ENCODE data around the gene HDAC5.
A peak's percentile ranks its signal among the peaks of the same experiment; 100 is the strongest.
"Not testable (repeated sequence)": the region's sequence is repeated elsewhere in the genome, so short reads cannot be mapped to it uniquely, and the experiment has no call there.

Gene HDAC5

GRCh38 chr17:44132275-44132821, 8.9 kb upstream of the HDAC5 start:
- Histone ChIP-seq H3K27ac (ENCODE audit: insufficient read depth, low read depth, low read length, poor library complexity, severe bottlenecking) (no peak overlapping the region), H3K4me3 (ENCODE audit: insufficient read depth, low read depth, low read length) (no peak overlapping the region), H3K36me3 (ENCODE audit: control insufficient read depth, insufficient read depth, low read length) (no peaks in the 10 kb centered on the region), H3K4me1 (ENCODE audit: control insufficient read depth, insufficient read depth, low read length) (no peaks in the 10 kb centered on the region), H3K27me3 (ENCODE audit: control insufficient read depth, insufficient read depth, low read length, poor library complexity, severe bottlenecking) (no peaks in the 10 kb centered on the region), H3K9me3 (ENCODE audit: control insufficient read depth, low read length) (no peaks in the 10 kb centered on the region)

DNA sequence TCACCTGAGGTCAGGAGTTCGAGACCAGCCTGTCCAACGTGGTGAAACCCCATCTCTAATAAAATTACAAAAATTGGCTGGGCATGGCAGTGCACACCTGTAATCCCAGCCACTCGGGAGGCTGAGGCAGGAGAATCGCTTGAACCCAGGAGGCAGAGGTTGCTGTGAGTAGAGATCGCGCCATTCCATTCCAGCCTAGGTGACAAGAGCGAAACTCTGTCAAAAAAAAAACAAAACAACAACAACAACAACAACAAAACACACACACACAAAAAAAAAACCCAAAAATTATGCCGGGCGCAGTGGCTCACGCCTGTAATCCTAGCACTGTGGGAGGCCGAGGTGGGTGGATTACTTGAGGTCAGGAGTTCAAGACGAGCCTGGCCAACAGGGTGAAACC, 7.9 kb upstream of the HDAC5 start:
- whole genome bisulfite sequencing, 2 experiments: 84 to 92% methylated on average over 12 of the region's 12 CpGs
- not testable (repeated sequence) for H3K27ac ChIP-seq (ENCODE audit: insufficient read depth, low read depth, low read length, poor library complexity, severe bottlenecking); H3K9me3 ChIP-seq (ENCODE audit: control insufficient read depth, low read length); H3K27me3 ChIP-seq (ENCODE audit: control insufficient read depth, insufficient read depth, low read length, poor library complexity, severe bottlenecking); H3K36me3 ChIP-seq (ENCODE audit: control insufficient read depth, insufficient read depth, low read length); H3K4me1 ChIP-seq (ENCODE audit: control insufficient read depth, insufficient read depth, low read length); H3K4me3 ChIP-seq (ENCODE audit: insufficient read depth, low read depth, low read length)

- Histone ChIP-seq H3K4me3 (ENCODE audit: insufficient read depth, low read depth, low read length) (no peak overlapping the region), H3K9me3 (ENCODE audit: control insufficient read depth, low read length) (no peaks in the 10 kb centered on the region), H3K4me1 (ENCODE audit: control insufficient read depth, insufficient read depth, low read length) (no peaks in the 10 kb centered on the region), H3K36me3 (ENCODE audit: control insufficient read depth, insufficient read depth, low read length) (no peaks in the 10 kb centered on the region), H3K27ac (ENCODE audit: insufficient read depth, low read depth, low read length, poor library complexity, severe bottlenecking) (no peak overlapping the region), H3K27me3 (ENCODE audit: control insufficient read depth, insufficient read depth, low read length, poor library complexity, severe bottlenecking) (no peaks in the 10 kb centered on the region)
- 94 to 95% methylated on average over 5 of the region's 5 CpGs for WGBS, 2 experiments
These were observed 7.4 kb upstream of the HDAC5 start for GRCh38 chr17:44130693-44131349.

DNA sequence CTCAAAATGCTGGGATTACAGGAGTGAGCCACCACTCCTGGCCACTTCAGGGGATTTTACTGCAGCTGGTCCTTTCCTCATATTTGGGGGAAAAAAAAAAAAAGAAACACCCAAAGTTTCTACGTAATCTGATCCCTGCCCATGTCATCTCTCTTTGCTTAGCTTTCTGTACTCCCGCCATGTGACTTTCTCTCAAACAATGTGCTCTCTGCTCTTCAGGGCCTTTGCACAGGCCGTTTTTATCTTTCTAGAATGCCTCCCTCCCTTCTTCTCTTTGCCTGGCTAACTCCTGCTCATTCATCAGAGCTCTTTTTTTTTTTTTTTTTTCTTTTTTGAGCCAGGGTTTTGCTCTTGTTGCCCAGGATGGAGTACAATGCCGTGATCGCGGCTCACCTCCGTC, 4.9 kb upstream of the HDAC5 start:
- no peaks in the 10 kb centered on the region for H3K36me3 ChIP-seq (ENCODE audit: control insufficient read depth, insufficient read depth, low read length)
- no peaks in the 10 kb centered on the region for H3K27me3 ChIP-seq (ENCODE audit: control insufficient read depth, insufficient read depth, low read length, poor library complexity, severe bottlenecking)
- no peak overlapping the region for H3K4me3 ChIP-seq (ENCODE audit: insufficient read depth, low read depth, low read length)
- H3K9me3 ChIP-seq (ENCODE audit: control insufficient read depth, low read length): no peaks in the 10 kb centered on the region
- no peak overlapping the region for H3K27ac ChIP-seq (ENCODE audit: insufficient read depth, low read depth, low read length, poor library complexity, severe bottlenecking)
- no peaks in the 10 kb centered on the region for H3K4me1 ChIP-seq (ENCODE audit: control insufficient read depth, insufficient read depth, low read length)
- WGBS, 2 experiments: 94 to 96% methylated on average over 7 of the region's 7 CpGs

- H3K27me3 ChIP-seq (ENCODE audit: control insufficient read depth, insufficient read depth, low read length, poor library complexity, severe bottlenecking): no peaks in the 10 kb centered on the region
- H3K36me3 ChIP-seq (ENCODE audit: control insufficient read depth, insufficient read depth, low read length): no peaks in the 10 kb centered on the region
- H3K4me3 ChIP-seq (ENCODE audit: insufficient read depth, low read depth, low read length): peak overlapping the region; percentile 77
- H3K27ac ChIP-seq (ENCODE audit: insufficient read depth, low read depth, low read length, poor library complexity, severe bottlenecking): peak overlapping the region; percentile 44
- peaks cover 19% of the 10 kb centered on the region for H3K4me1 ChIP-seq (ENCODE audit: control insufficient read depth, insufficient read depth, low read length)
- H3K9me3 ChIP-seq (ENCODE audit: control insufficient read depth, low read length): no peaks in the 10 kb centered on the region
- 20% methylated on average over 7 of the region's 8 CpGs for WGBS, 2 experiments
These were observed 637 bp upstream of the HDAC5 start for GRCh38 chr17:44124118-44124438.

DNA sequence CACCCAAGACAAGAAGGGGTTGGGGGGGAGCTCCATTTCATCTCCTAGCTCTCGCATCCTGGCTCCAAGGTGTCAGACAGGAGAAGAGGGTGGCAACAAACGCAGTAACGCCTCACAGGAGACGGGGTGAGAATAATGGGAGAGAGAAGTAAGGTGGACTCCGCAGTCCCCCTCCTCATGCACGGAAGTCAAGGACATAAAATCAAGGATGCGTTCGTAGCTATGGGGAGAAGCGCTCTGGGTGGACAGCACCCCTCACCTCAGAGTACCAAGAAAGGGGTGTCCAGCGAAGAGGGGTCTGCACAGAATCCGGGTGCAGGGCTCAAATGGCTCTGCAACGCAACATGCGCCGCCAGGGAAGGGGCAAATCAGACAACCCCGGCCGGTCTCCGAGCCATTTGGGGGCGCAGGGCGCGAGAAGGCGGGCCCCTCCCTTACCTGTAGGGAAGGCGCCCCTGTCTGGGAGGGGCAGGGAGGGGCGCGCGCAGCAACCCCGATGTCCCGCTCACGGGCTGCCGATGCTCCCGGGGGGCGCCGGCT, 555 bp downstream of the HDAC5 start:
- Histone ChIP-seq H3K27me3 (ENCODE audit: control insufficient read depth, insufficient read depth, low read length, poor library complexity, severe bottlenecking) (no peaks in the 10 kb centered on the region), H3K4me1 (ENCODE audit: control insufficient read depth, insufficient read depth, low read length) (peaks cover 31% of the 10 kb centered on the region), H3K27ac (ENCODE audit: insufficient read depth, low read depth, low read length, poor library complexity, severe bottlenecking) (peak overlapping the region; percentile 33)

GRCh38 chr17:44121997-44122815, 1.2 kb downstream of the HDAC5 start:
- 56 to 60% methylated on average over 1 of the region's 1 CpG for WGBS, 2 experiments
- H3K9me3 ChIP-seq (ENCODE audit: control insufficient read depth, low read length): no peaks in the 10 kb centered on the region
- no peak overlapping the region for H3K27ac ChIP-seq (ENCODE audit: insufficient read depth, low read depth, low read length, poor library complexity, severe bottlenecking)
- H3K4me3 ChIP-seq (ENCODE audit: insufficient read depth, low read depth, low read length): peak overlapping the region; percentile 77
- no peaks in the 10 kb centered on the region for H3K36me3 ChIP-seq (ENCODE audit: control insufficient read depth, insufficient read depth, low read length)
- no peaks in the 10 kb centered on the region for H3K27me3 ChIP-seq (ENCODE audit: control insufficient read depth, insufficient read depth, low read length, poor library complexity, severe bottlenecking)
- peaks cover 31% of the 10 kb centered on the region for H3K4me1 ChIP-seq (ENCODE audit: control insufficient read depth, insufficient read depth, low read length)

More for the DNA sequence above, 555 bp downstream of the HDAC5 start:
- WGBS, 2 experiments: 2% methylated on average over 32 of the region's 32 CpGs
- Histone ChIP-seq H3K36me3 (ENCODE audit: control insufficient read depth, insufficient read depth, low read length) (no peaks in the 10 kb centered on the region), H3K9me3 (ENCODE audit: control insufficient read depth, low read length) (no peaks in the 10 kb centered on the region), H3K4me3 (ENCODE audit: insufficient read depth, low read depth, low read length) (peak overlapping the region; percentile 77)

- WGBS, 2 experiments: 28 to 33% methylated on average over 6 to 8 of the region's 9 CpGs
- Histone ChIP-seq H3K36me3 (ENCODE audit: control insufficient read depth, insufficient read depth, low read length) (no peaks in the 10 kb centered on the region), H3K4me3 (ENCODE audit: insufficient read depth, low read depth, low read length) (no peak overlapping the region), H3K27me3 (ENCODE audit: control insufficient read depth, insufficient read depth, low read length, poor library complexity, severe bottlenecking) (no peaks in the 10 kb centered on the region), H3K27ac (ENCODE audit: insufficient read depth, low read depth, low read length, poor library complexity, severe bottlenecking) (no peak overlapping the region), H3K4me1 (ENCODE audit: control insufficient read depth, insufficient read depth, low read length) (peaks cover 31% of the 10 kb centered on the region), H3K9me3 (ENCODE audit: control insufficient read depth, low read length) (no peaks in the 10 kb centered on the region)
These were observed 2.4 kb downstream of the HDAC5 start for GRCh38 chr17:44120851-44121605.

DNA sequence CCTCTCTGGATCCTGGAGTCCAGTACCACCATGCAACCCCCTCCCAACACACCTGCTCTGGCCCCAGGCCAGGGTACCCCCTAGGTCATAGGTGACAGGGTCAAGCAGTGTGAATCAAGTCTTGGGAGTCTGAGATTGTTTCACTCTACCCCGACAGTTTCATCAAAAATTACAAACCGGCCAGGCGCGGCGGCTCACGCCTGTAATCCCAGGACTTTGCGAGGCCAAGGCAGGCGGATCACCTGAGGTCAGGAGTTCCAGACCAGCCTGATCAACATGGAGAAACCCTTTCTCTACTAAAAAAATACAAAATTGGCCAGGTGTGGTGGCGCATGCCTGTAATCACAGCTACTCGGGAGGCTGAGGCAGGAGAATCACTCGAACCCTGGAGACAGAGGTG, 3.2 kb downstream of the HDAC5 start:
- not testable (repeated sequence) for H3K27me3 ChIP-seq (ENCODE audit: control insufficient read depth, insufficient read depth, low read length, poor library complexity, severe bottlenecking); H3K27ac ChIP-seq (ENCODE audit: insufficient read depth, low read depth, low read length, poor library complexity, severe bottlenecking); H3K9me3 ChIP-seq (ENCODE audit: control insufficient read depth, low read length); H3K4me3 ChIP-seq (ENCODE audit: insufficient read depth, low read depth, low read length); H3K36me3 ChIP-seq (ENCODE audit: control insufficient read depth, insufficient read depth, low read length)
- H3K4me1 ChIP-seq (ENCODE audit: control insufficient read depth, insufficient read depth, low read length): peaks cover 31% of the 10 kb centered on the region
- 95% methylated on average over 11 of the region's 11 CpGs for WGBS, 2 experiments

- H3K9me3 ChIP-seq (ENCODE audit: control insufficient read depth, low read length): no peaks in the 10 kb centered on the region
- no peaks in the 10 kb centered on the region for H3K27me3 ChIP-seq (ENCODE audit: control insufficient read depth, insufficient read depth, low read length, poor library complexity, severe bottlenecking)
- no peak overlapping the region for H3K4me3 ChIP-seq (ENCODE audit: insufficient read depth, low read depth, low read length)
- no peak overlapping the region for H3K27ac ChIP-seq (ENCODE audit: insufficient read depth, low read depth, low read length, poor library complexity, severe bottlenecking)
- 89 to 95% methylated on average over 2 of the region's 2 CpGs for whole genome bisulfite sequencing, 2 experiments
- H3K36me3 ChIP-seq (ENCODE audit: control insufficient read depth, insufficient read depth, low read length): no peaks in the 10 kb centered on the region
- H3K4me1 ChIP-seq (ENCODE audit: control insufficient read depth, insufficient read depth, low read length): peaks cover 31% of the 10 kb centered on the region
These were observed 3.6 kb downstream of the HDAC5 start for GRCh38 chr17:44119798-44120197.

Data from ectodermal cell (in vitro differentiated cells).